WTC11 (cell line): Measurements from ENCODE around the gene NOP58. TPM values are rescaled to one million over a fixed set of nuclear protein-coding genes. Genes with fewer than 3 reads are reported as not detected.

Experiments
- ATAC-seq: fragments of 200-7000 bp; cut with Tn5 transposase; 2 replicates; pipeline ENCODE4 v1.10.0; 2021; ENCODE audit warnings: mild to moderate bottlenecking, moderate library complexity
- CTCF ChIA-PET: fragments of 300-600 bp; sonication (Branson Sonifier 250); formaldehyde crosslinking; loops from one replicate; lab custom pipeline; 2021; ENCODE audit warnings: antibody characterized with exemption; lab: Charles Lee
- POLR2A ChIA-PET: fragments of 350-600 bp; sonication (Branson Sonifier 250); formaldehyde crosslinking; loops from one replicate; lab custom pipeline; 2021; ENCODE audit warnings: antibody characterized with exemption; lab: Charles Lee
- DNase-seq: peaks from one replicate; pipeline ENCODE4 v3.0.0; 2021; ENCODE audit warnings: low spot score
- H3K27ac Mint-ChIP-seq: 2 replicates; pipeline ENCODE4 v1.8.0; 2021; ENCODE audit warnings: mixed read lengths
- H3K27me3 Mint-ChIP-seq: 2 replicates; pipeline ENCODE4 v1.8.0; 2021; ENCODE audit warnings: low read depth, mild to moderate bottlenecking, moderate library complexity, mixed read lengths
- H3K36me3 Mint-ChIP-seq: 2 replicates; pipeline ENCODE4 v1.8.0; 2021; ENCODE audit warnings: mixed read lengths
- H3K4me1 Mint-ChIP-seq: 2 replicates; pipeline ENCODE4 v1.8.0; 2022; ENCODE audit warnings: mixed read lengths
- H3K4me3 Mint-ChIP-seq: 2 replicates; pipeline ENCODE4 v1.8.0; 2021; ENCODE audit warnings: mild to moderate bottlenecking, moderate library complexity, mixed read lengths
- H3K9me3 Mint-ChIP-seq: 2 replicates; pipeline ENCODE4 v1.8.0; 2021; ENCODE audit warnings: mixed read lengths
- AFF4 ChIP-seq: sonication (generic); formaldehyde crosslinking; IDR thresholded peaks from 2 replicates; pipeline ENCODE4 v1.8.1; 2023; ENCODE audit warnings: mild to moderate bottlenecking, missing genetic modification reagents, borderline replicate concordance
- AR ChIP-seq: fragments of 250-450 bp; sonication (Bioruptor Pico); IDR thresholded peaks from 2 replicates; pipeline ENCODE4 v1.9.0; 2021; ENCODE audit warnings: mild to moderate bottlenecking
- ATF2 ChIP-seq: sonication (generic); formaldehyde crosslinking; IDR thresholded peaks from 2 replicates; pipeline ENCODE4 v1.8.1; 2022; ENCODE audit warnings: low read depth, missing genetic modification reagents, borderline replicate concordance
- ATF3 ChIP-seq: sonication (generic); formaldehyde crosslinking; conservative IDR thresholded peaks from 2 replicates; pipeline ENCODE4 v1.8.1; 2022; ENCODE audit warnings: mild to moderate bottlenecking, missing genetic modification reagents
- CREB1 ChIP-seq: sonication (generic); formaldehyde crosslinking; IDR thresholded peaks from 2 replicates; pipeline ENCODE4 v1.8.0; 2023; ENCODE audit warnings: mild to moderate bottlenecking, missing genetic modification reagents
- CREM ChIP-seq: sonication (generic); formaldehyde crosslinking; IDR thresholded peaks from 2 replicates; pipeline ENCODE4 v1.8.1; 2022; ENCODE audit warnings: mild to moderate bottlenecking, missing genetic modification reagents, moderate library complexity
- E2F1 ChIP-seq: sonication (generic); formaldehyde crosslinking; IDR thresholded peaks from 2 replicates; pipeline ENCODE4 v1.8.0; 2022; ENCODE audit warnings: mild to moderate bottlenecking, missing genetic modification reagents
- ETV6 ChIP-seq: sonication (generic); formaldehyde crosslinking; IDR thresholded peaks from 2 replicates; pipeline ENCODE4 v1.8.1; 2022; ENCODE audit warnings: mild to moderate bottlenecking, missing genetic modification reagents
- FOXJ3 ChIP-seq: sonication (generic); formaldehyde crosslinking; IDR thresholded peaks from 2 replicates; pipeline ENCODE4 v1.9.0; 2021; ENCODE audit warnings: missing genetic modification reagents, mild to moderate bottlenecking, borderline replicate concordance
- FOXK1 ChIP-seq: sonication (generic); formaldehyde crosslinking; IDR thresholded peaks from 2 replicates; pipeline ENCODE4 v1.8.0; 2022; ENCODE audit warnings: mild to moderate bottlenecking, moderate library complexity, missing genetic modification reagents
- GABPB1 ChIP-seq: sonication (generic); formaldehyde crosslinking; IDR thresholded peaks from 2 replicates; pipeline ENCODE4 v1.8.1; 2023; ENCODE audit warnings: mild to moderate bottlenecking, missing genetic modification reagents
- GTF2I ChIP-seq: fragments of 250-450 bp; sonication (Bioruptor Pico); conservative IDR thresholded peaks from 2 replicates; pipeline ENCODE4 v1.4.0; 2021; ENCODE audit warnings: mild to moderate bottlenecking
- IRF1 ChIP-seq: sonication (generic); formaldehyde crosslinking; IDR thresholded peaks from 2 replicates; pipeline ENCODE4 v1.8.0; 2023; ENCODE audit warnings: missing genetic modification reagents
- MYBL2 ChIP-seq: sonication (generic); formaldehyde crosslinking; IDR thresholded peaks from 2 replicates; pipeline ENCODE4 v1.8.1; 2023; ENCODE audit warnings: mild to moderate bottlenecking, moderate library complexity, missing genetic modification reagents
- NFYB ChIP-seq: sonication (generic); formaldehyde crosslinking; conservative IDR thresholded peaks from 2 replicates; pipeline ENCODE4 v1.8.0; 2022; ENCODE audit warnings: low read depth, missing genetic modification reagents
- NR3C1 ChIP-seq: sonication (generic); formaldehyde crosslinking; conservative IDR thresholded peaks from 2 replicates; pipeline ENCODE4 v1.8.1; 2023; ENCODE audit warnings: low read depth, mild to moderate bottlenecking, missing genetic modification reagents
- RELA ChIP-seq: sonication (generic); formaldehyde crosslinking; IDR thresholded peaks from 2 replicates; pipeline ENCODE4 v1.8.1; 2022; ENCODE audit warnings: missing genetic modification reagents, mild to moderate bottlenecking, borderline replicate concordance
- TP53 ChIP-seq: sonication (generic); formaldehyde crosslinking; IDR thresholded peaks from 2 replicates; pipeline ENCODE4 v1.8.1; 2023; ENCODE audit warnings: mild to moderate bottlenecking, missing genetic modification reagents
- ZNF121 ChIP-seq: sonication (generic); formaldehyde crosslinking; IDR thresholded peaks from 2 replicates; pipeline ENCODE4 v1.8.0; 2023; ENCODE audit warnings: missing genetic modification reagents
- ZNF317 ChIP-seq: sonication (generic); formaldehyde crosslinking; IDR thresholded peaks from 2 replicates; pipeline ENCODE4 v1.8.1; 2023; ENCODE audit warnings: low read depth, mild to moderate bottlenecking, moderate library complexity, missing genetic modification reagents, borderline replicate concordance
- total RNA-seq: library from RNA; stranded (reverse); gene quantifications from 3 replicates; pipeline ENCODE4 v1.2.3, GENCODE V29; 2021

Gene NOP58
- total RNA-seq, 1 experiment from 2014 or later: 136 TPM

GRCh38 chr2:202307690-202308089 is 42.1 kb downstream of the NOP58 start:
- ATAC-seq (peak; percentile 56), DNase-seq (peak; percentile 26)
- no peaks in the 10 kb centered on the region for H3K9me3 Mint-ChIP-seq
- H3K36me3 Mint-ChIP-seq: peaks cover 41% of the 10 kb centered on the region
- H3K27me3 Mint-ChIP-seq: no peaks in the 10 kb centered on the region
- H3K27ac Mint-ChIP-seq: no peak overlapping the region; the same call in 1 of the 2 replicates
- no peak overlapping the region for H3K4me3 Mint-ChIP-seq
- ChIA-PET CTCF (interaction anchor here (0.6 to 1.0 kb wide), 3 partner anchors 9 to 113 kb away, joined by 3 to 5 read pairs (median 3); no protein-coding TSS in a partner anchor), POLR2A (interaction anchor here (0.6 kb wide), 2 partner anchors 161 to 264 kb away, joined by 4 to 7 read pairs; no protein-coding TSS in a partner anchor)
- TF ChIP-seq GTF2I (CRISPR knock-in tag) (no peak), IRF1 (CRISPR knock-in tag) (no peak), GABPB1 (CRISPR knock-in tag) (no peak), NFYB (no peak), ATF2 (no peak), ATF3 (CRISPR knock-in tag) (no peak), FOXK1 (no peak), NR3C1 (CRISPR knock-in tag) (no peak), AR (CRISPR knock-in tag) (no peak)
- H3K4me1 Mint-ChIP-seq: 0 out of 2 replicates have a peak, but pooled peaks cover 2% of the 10 kb centered on the region

- ChIA-PET CTCF (interaction anchor here (1.0 to 1.3 kb wide), 2 partner anchors 183 to 195 kb away, joined by 3 read pairs; no protein-coding TSS in a partner anchor), POLR2A (interaction anchor here (0.9 to 1.0 kb wide), 2 partner anchors 10 to 110 kb away, joined by 3 to 7 read pairs; no protein-coding TSS in a partner anchor)
- no peak for DNase-seq
- Mint-ChIP-seq H3K27me3 (no peaks in the 10 kb centered on the region), H3K9me3 (no peaks in the 10 kb centered on the region), H3K36me3 (0 out of 2 replicates have a peak, but pooled peaks cover 6% of the 10 kb centered on the region), H3K4me3 (no peak overlapping the region), H3K27ac (peak overlapping the region; percentile 90), H3K4me1 (0 out of 2 replicates have a peak, but pooled peaks cover 2% of the 10 kb centered on the region)
- peak; percentile 23; the same call in 1 of the 2 replicates for ATAC-seq
- TF ChIP-seq E2F1 (no peak), RELA (CRISPR knock-in tag) (no peak), ETV6 (CRISPR knock-in tag) (no peak), CREM (CRISPR knock-in tag) (no peak), AFF4 (CRISPR knock-in tag) (no peak), MYBL2 (CRISPR knock-in tag) (no peak), ZNF317 (CRISPR knock-in tag) (no peak), NFYB (no peak), CREB1 (no peak), ZNF121 (CRISPR knock-in tag) (no peak), FOXJ3 (no peak), TP53 (CRISPR knock-in tag) (no peak)
Measured at GRCh38 chr2:202311823-202312388, 46.3 kb downstream of the NOP58 start.
